ENCODE results near the gene VAPB. TPM values are rescaled to one million over a fixed set of nuclear protein-coding genes. Genes with fewer than 3 reads are reported as not detected.

The VAPB gene
- 10 to 100 TPM; 16.3 to 25.3 (median 21.0) TPM for total RNA-seq

- TF ChIP-seq CTCF (IDR thresholded peaks at IDR 0.05; ENCODE audit: low read depth): no peak
These were observed at the start of gene VAPB for GRCh38 chr20:58388882-58389323. TSS of gene VAPB (plus strand) at chr20:58389229. CDS start at chr20:58389460, 231 bp downstream.

GRCh38 chr20:58339741-58340140 lies 49.3 kb upstream of the VAPB start:
- TF ChIP-seq CTCF (IDR thresholded peaks at IDR 0.05; ENCODE audit: low read depth): no peak

GRCh38 chr20:58340151-58340550 lies 48.9 kb upstream of the VAPB start:
- TF ChIP-seq CTCF (IDR thresholded peaks at IDR 0.05; ENCODE audit: low read depth): no peak

GRCh38 chr20:58340853-58341252 lies 48.2 kb upstream of the VAPB start:
- TF ChIP-seq CTCF (IDR thresholded peaks at IDR 0.05; ENCODE audit: low read depth): no peak

- TF ChIP-seq CTCF (IDR thresholded peaks at IDR 0.05; ENCODE audit: low read depth): no peak
These were observed 46.7 kb upstream of the VAPB start for GRCh38 chr20:58342104-58342945.

- TF ChIP-seq CTCF (IDR thresholded peaks at IDR 0.05; ENCODE audit: low read depth): no peak
These were observed 44.3 kb upstream of the VAPB start for GRCh38 chr20:58344741-58345140.

GRCh38 chr20:58349570-58349969 lies 39.5 kb upstream of the VAPB start:
- TF ChIP-seq CTCF (IDR thresholded peaks at IDR 0.05; ENCODE audit: low read depth): no peak

Data from subcutaneous adipose tissue (tissue), 4 donors.